Epithelial cell of esophagus (primary cell): Measurements from ENCODE around the gene KRT4.

Source experiments
- DNase-seq: peaks from one replicate; pipeline ENCODE4 v3.0.0; 2010; ENCODE audit warnings: low read depth
- H3K4me3 ChIP-seq: 2 replicates; pipeline ENCODE4 v1.5.1; 2011; ENCODE audit warnings: mild to moderate bottlenecking, low read length, control low read depth
- CTCF ChIP-seq: IDR thresholded peaks from 2 replicates; pipeline ENCODE4 v1.5.1; 2011; ENCODE audit warnings: low read depth, mild to moderate bottlenecking, low read length, control low read depth, inconsistent platforms; ENCODE audit not compliant: insufficient read depth; ENCODE audit errors: missing control alignments

Gene KRT4

GRCh38 chr12:52800259-52800917, 13.5 kb downstream of the KRT4 start:
- no peak for DNase-seq
- no peak overlapping the region for H3K4me3 ChIP-seq
- TF ChIP-seq CTCF, result no peak

GRCh38 chr12:52799505-52800211, 14.3 kb downstream of the KRT4 start:
- H3K4me3 ChIP-seq, result no peak overlapping the region
- TF ChIP-seq CTCF, result no peak
- no peak for DNase-seq

- no peak overlapping the region for H3K4me3 ChIP-seq
- no peak for TF ChIP-seq CTCF
- DNase-seq, result peak; percentile 91
Measured at GRCh38 chr12:52798671-52799504, 15.0 kb downstream of the KRT4 start.

- peak; percentile 58 for DNase-seq
- H3K4me3 ChIP-seq, result no peak overlapping the region
- TF ChIP-seq CTCF, result no peak
Measured at GRCh38 chr12:52798003-52798670, 15.8 kb downstream of the KRT4 start.

- DNase-seq, result no peak
- TF ChIP-seq CTCF, result no peak
- H3K4me3 ChIP-seq, result no peak overlapping the region
Measured at GRCh38 chr12:52797529-52797894, 16.4 kb downstream of the KRT4 start.

GRCh38 chr12:52796839-52797528, 16.9 kb downstream of the KRT4 start:
- no peak for DNase-seq
- no peak for TF ChIP-seq CTCF
- H3K4me3 ChIP-seq, result no peak overlapping the region
